Pancreas (tissue), 10 donors: ENCODE results near the gene DMRTC1B. TPM values are rescaled to one million over a fixed set of nuclear protein-coding genes. Genes with fewer than 3 reads are reported as not detected.
A peak's percentile ranks its signal among the peaks of the same experiment; 100 is the strongest.
"Not testable (repeated sequence)": the region's sequence is repeated elsewhere in the genome, so short reads cannot be mapped to it uniquely, and the experiment has no call there.

Source experiments
- ATAC-seq, 4 donors: fragments of 200-7000 bp; cut with Tn5 transposase; one replicate each; pipeline versions ENCODE4 v1.8.0 to v1.9.1; 2020; ENCODE audit warnings: mild to moderate bottlenecking in 4 of 4, moderate library complexity in 4 of 4
- DNase-seq, 6 donors: peaks; one replicate each; pipeline ENCODE4 v3.0.0-alpha.2; 2020
- FAIRE-seq: peaks from 2 replicates; lab custom pipeline; 2012; peaks lifted over from hg19 to GRCh38; lab: Jason Lieb, UNC
- H3K27ac ChIP-seq, 4 donors: fragments of 200-600 bp; sonication (generic); 1 replicate in 3 of 4; 2 replicates in 1 of 4; pipeline versions ENCODE4 v1.5.0 to v1.8.0; 2020
- H3K27me3 ChIP-seq, 4 donors: fragments of 200-600 bp; one replicate each; pipeline ENCODE4 v1.8.0; 2021
- H3K36me3 ChIP-seq, 3 donors: fragments of 200-600 bp; sonication (generic) in 1 of 3; one replicate each; pipeline versions ENCODE4 v1.5.0 to v1.8.0; 2020 to 2021
- H3K4me1 ChIP-seq, 3 donors: fragments of 200-600 bp; one replicate each; pipeline ENCODE4 v1.8.0; 2021
- H3K4me3 ChIP-seq, 4 donors: fragments of 200-600 bp; sonication (generic) in 2 of 4; one replicate each; pipeline versions ENCODE4 v1.5.0 to v1.8.0; 2020 to 2021
- H3K9me3 ChIP-seq, 4 donors: fragments of 200-600 bp; one replicate each; pipeline ENCODE4 v1.8.0; 2021
- WGBS, 2 donors: extraction: QIAGEN DNeasy Blood & Tissue Kit; methylation state at CpG; one replicate each; pipeline ENCODE4 v1.1.7; 2013; 5-methylcytosine and 5-hydroxymethylcytosine counted together
- intact Hi-C, 3 donors: fragments of 100-400 bp; cut with DNase I; formaldehyde crosslinking; loops; one replicate each; pipeline versions ENCODE4 v1.11.1 to v1.14.2; 2022
- polyA plus RNA-seq, 2 donors: library from polyadenylated mRNA; stranded (reverse); fragments of 200-250 nt; gene quantifications; one replicate each; pipeline ENCODE4 v1.2.3, GENCODE V29; 2013
- total RNA-seq, 6 donors: library from RNA; stranded (reverse); fragmentation: NEBNext Ultra II Directional in 4 of 6; extraction: Animal tissue kit (Norgen Biotek cat#: 25700) in 4 of 6; gene quantifications; one replicate each; pipeline versions ENCODE4 v1.2.1 to v1.2.4, GENCODE V29; 2021 to 2023
- donor health status: healthy with polysubstance abuse.
- donor health status: DM: no; HTN: no; CAD: no; lungs with moderate emphysema.
- donor health status: DM: no; HTN: no; CAD: no.
- donor health status: control.
- donor health status: control.
- donor health status: Bipolar disorder and iron deficiency.
- donor health status: DM: yes; HTN: yes; CAD: no.
- donor health status: DM: no; HTN: no; CAD: no.
- donor health status: DM: no; HTN: no; CAD: no.
- donor health status: DM: yes; HTN: yes; CAD: no.

Gene DMRTC1B
- total and polyA plus RNA-seq, 8 donors = 0.82 to 8.5 (median 1.6) TPM

- H3K36me3 ChIP-seq, H3K9me3 ChIP-seq, H3K4me3 ChIP-seq, DNase-seq, H3K27ac ChIP-seq, H3K27me3 ChIP-seq, ATAC-seq, intact Hi-C loops, H3K4me1 ChIP-seq, FAIRE-seq: not testable (repeated sequence)
- no CpG with 5 or more reads among the region's 8 CpGs for WGBS, 2 donors
These were observed 6.8 kb downstream of the DMRTC1B start for GRCh38 chrX:72783365-72783936.

DNA sequence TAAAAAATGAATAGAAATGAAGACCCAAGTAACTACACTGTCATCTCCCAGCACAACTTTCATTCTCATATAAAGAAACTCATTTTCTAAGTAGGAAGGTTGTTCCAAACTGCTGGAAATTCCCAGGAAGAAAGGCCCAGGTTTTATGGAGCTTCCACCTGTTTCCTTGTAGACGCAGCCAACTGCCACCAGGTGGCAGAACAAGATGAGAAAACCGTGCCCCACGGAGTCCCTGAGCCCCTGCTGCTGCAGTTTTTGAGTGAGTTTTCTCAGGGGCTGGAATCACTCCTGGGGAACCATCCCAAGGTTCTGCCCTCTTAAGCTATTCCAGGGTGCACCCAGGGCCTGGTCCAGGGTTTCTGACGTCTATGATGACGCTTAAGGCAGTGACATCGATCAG is 7.3 kb downstream of the DMRTC1B start:
- DNase-seq, H3K4me1 ChIP-seq, H3K36me3 ChIP-seq, FAIRE-seq, H3K27ac ChIP-seq, intact Hi-C loops, H3K4me3 ChIP-seq, H3K27me3 ChIP-seq, H3K9me3 ChIP-seq: not testable (repeated sequence)
- WGBS, 2 donors = no CpG with 5 or more reads among the region's 6 CpGs
- ATAC-seq = peak in 3 of 4 donors; percentile 41 to 66 (median 57)

DNA sequence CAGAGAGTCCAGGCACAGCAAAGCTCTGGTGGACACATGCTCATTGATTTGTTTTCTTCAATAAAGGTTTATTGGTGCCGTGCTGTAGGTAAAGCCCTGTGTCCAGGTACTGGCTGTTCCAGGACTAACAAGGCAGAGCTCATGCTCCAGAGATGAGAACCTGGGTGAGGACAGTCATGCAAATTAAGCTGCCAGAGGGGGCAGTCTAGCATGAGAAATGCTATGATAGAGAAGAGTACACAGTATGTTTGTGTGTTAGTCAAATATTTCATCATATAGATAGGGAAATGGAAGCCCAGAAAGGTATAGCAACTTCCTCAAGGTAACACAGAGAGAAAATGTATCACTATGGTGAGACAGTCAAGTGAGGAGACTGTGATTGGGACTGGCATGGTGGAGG is 11.5 kb downstream of the DMRTC1B start:
- H3K27me3 ChIP-seq, H3K4me3 ChIP-seq, ATAC-seq, H3K36me3 ChIP-seq, DNase-seq, H3K27ac ChIP-seq, H3K9me3 ChIP-seq, intact Hi-C loops, H3K4me1 ChIP-seq, FAIRE-seq: not testable (repeated sequence)
- WGBS, 2 donors = no CpG with 5 or more reads among the region's 1 CpG

GRCh38 chrX:72790390-72790789 is 13.7 kb downstream of the DMRTC1B start:
- H3K27me3 ChIP-seq, H3K9me3 ChIP-seq, H3K27ac ChIP-seq, H3K36me3 ChIP-seq, FAIRE-seq, H3K4me3 ChIP-seq, H3K4me1 ChIP-seq, intact Hi-C loops, ATAC-seq: not testable (repeated sequence)
- 86 to 100% methylated on average over 1 of the region's 3 CpGs for WGBS, 2 donors
- DNase-seq = peak in 1 of 6 donors; percentile 2

DNA sequence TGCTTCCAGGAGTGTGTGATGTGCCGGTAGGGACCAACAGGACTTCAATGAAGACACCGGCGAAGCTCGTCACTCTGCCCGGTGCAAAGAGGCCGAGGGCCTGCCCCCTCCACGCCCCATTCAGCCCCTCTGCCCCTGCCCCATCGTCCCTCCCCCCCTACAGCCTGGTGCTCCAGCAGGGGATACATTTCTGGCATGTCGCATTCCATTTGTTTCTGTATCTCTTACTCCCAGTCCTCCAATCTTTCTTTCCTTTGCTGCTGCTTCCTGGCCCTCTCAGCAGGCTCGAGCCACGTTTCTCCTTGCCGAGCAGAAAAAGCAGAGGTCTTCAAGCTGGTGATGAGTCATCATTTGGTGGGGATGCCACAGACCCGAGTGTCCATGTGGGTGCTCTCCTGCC is 31.4 kb downstream of the DMRTC1B start, which contains the start of gene FAM236D:
Gene FAM236D (minus strand): TSS at position 101 of the 400 bp plus-strand sequence. CDS start 100 bp downstream, at position 1.
- intact Hi-C loops, H3K9me3 ChIP-seq, ATAC-seq, FAIRE-seq, H3K36me3 ChIP-seq, DNase-seq, H3K4me1 ChIP-seq, H3K27ac ChIP-seq, H3K27me3 ChIP-seq, H3K4me3 ChIP-seq: not testable (repeated sequence)
- no CpG with 5 or more reads among the region's 13 CpGs for WGBS, 2 donors

GRCh38 chrX:72830701-72831100 is 54.0 kb downstream of the DMRTC1B start:
- WGBS, 2 donors = no CpG with 5 or more reads among the region's 13 CpGs
- DNase-seq, H3K27me3 ChIP-seq, H3K9me3 ChIP-seq, FAIRE-seq, ATAC-seq, H3K36me3 ChIP-seq, H3K4me1 ChIP-seq, H3K4me3 ChIP-seq, intact Hi-C loops, H3K27ac ChIP-seq: not testable (repeated sequence)

- FAIRE-seq = peak; percentile 86
- WGBS, 2 donors = no CpG with 5 or more reads among the region's 2 CpGs
- intact Hi-C loops, H3K9me3 ChIP-seq, DNase-seq, H3K4me3 ChIP-seq, H3K4me1 ChIP-seq, H3K36me3 ChIP-seq, ATAC-seq, H3K27me3 ChIP-seq, H3K27ac ChIP-seq: not testable (repeated sequence)
These were observed 60.8 kb downstream of the DMRTC1B start for GRCh38 chrX:72837532-72837931.

- DNase-seq, H3K27ac ChIP-seq, intact Hi-C loops, ATAC-seq, H3K36me3 ChIP-seq, H3K9me3 ChIP-seq, H3K4me3 ChIP-seq, FAIRE-seq, H3K27me3 ChIP-seq, H3K4me1 ChIP-seq: not testable (repeated sequence)
- WGBS, 2 donors = no CpG with 5 or more reads among the region's 2 CpGs
These were observed 106.2 kb downstream of the DMRTC1B start for GRCh38 chrX:72882898-72883297.

DNA sequence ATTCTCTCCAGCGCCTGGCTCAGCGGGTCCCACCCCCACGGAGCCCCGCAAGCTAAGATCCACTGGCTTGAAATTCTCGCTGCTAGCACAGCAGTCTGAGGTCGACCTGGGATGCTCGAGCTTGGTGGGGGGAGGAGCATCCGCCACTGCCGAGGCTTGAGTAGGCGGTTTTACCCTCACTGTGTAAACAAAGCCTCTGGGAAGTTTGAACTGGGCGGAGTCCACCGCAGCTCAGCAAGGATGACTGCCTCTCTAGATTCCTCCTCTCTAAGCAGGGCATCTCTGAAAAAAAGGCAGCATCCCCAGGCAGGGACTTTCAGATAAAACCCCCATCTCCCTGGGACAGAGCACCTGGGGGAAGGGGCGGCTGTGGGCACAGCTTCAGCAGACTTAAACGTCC is 113.0 kb downstream of the DMRTC1B start:
- H3K4me1 ChIP-seq, H3K4me3 ChIP-seq, H3K27ac ChIP-seq, H3K36me3 ChIP-seq, H3K9me3 ChIP-seq, DNase-seq, intact Hi-C loops, ATAC-seq, H3K27me3 ChIP-seq, FAIRE-seq: not testable (repeated sequence)
- WGBS, 2 donors = no CpG with 5 or more reads among the region's 14 CpGs

Other genes starting within 250 kb of the DMRTC1B start
- gene HDAC8, start 204.0 kb upstream of the DMRTC1B start, total RNA-seq = 10 to 100 TPM in 5 of 6 donors, 1 to 10 TPM in 1; 8.5 to 17.2 (median 13.9) TPM
- gene HDAC8, start 204.0 kb upstream of the DMRTC1B start, polyA plus RNA-seq = 10 to 100 TPM; 15.2 to 21.6 TPM
- gene PHKA1, start 62.6 kb upstream of the DMRTC1B start, total RNA-seq = 1 to 10 TPM; 4.5 to 7.4 (median 5.2) TPM
- 1 to 10 TPM; 3.5 to 4.3 TPM for gene PHKA1, start 62.6 kb upstream of the DMRTC1B start, polyA plus RNA-seq
- gene FAM236B, start 5.8 kb downstream of the DMRTC1B start, total RNA-seq = not detected
- not detected for gene FAM236B, start 5.8 kb downstream of the DMRTC1B start, polyA plus RNA-seq
- not detected for gene FAM236D, start 31.3 kb downstream of the DMRTC1B start, total RNA-seq
- not detected for gene FAM236D, start 31.3 kb downstream of the DMRTC1B start, polyA plus RNA-seq
- not detected for gene FAM236C, start 135.7 kb downstream of the DMRTC1B start, total RNA-seq
- gene FAM236C, start 135.7 kb downstream of the DMRTC1B start, polyA plus RNA-seq = not detected
- gene FAM236A, start 161.3 kb downstream of the DMRTC1B start, total RNA-seq = not detected
- gene FAM236A, start 161.3 kb downstream of the DMRTC1B start, polyA plus RNA-seq = not detected
- 1 to 10 TPM in 1 of 6 donors, under 1 TPM in 4, not detected in 1; 0.31 to 1.7 (median 0.82) TPM for gene DMRTC1, start 166.9 kb downstream of the DMRTC1B start, total RNA-seq
- under 1 TPM in 1 of 2 donors, not detected in 1; 0.66 TPM for gene DMRTC1, start 166.9 kb downstream of the DMRTC1B start, polyA plus RNA-seq
- not detected for gene PABPC1L2B, start 226.0 kb downstream of the DMRTC1B start, total RNA-seq
- not detected for gene PABPC1L2B, start 226.0 kb downstream of the DMRTC1B start, polyA plus RNA-seq